Testis (tissue), 3 donors: ENCODE data around the gene CCDC192. TPM values are rescaled to one million over a fixed set of nuclear protein-coding genes. Genes with fewer than 3 reads are reported as not detected.
A peak's percentile ranks its signal among the peaks of the same experiment; 100 is the strongest.

Source experiments
- DNase-seq: peaks from one replicate; pipeline ENCODE4 v3.0.0-alpha.2; 2019
- H3K27ac ChIP-seq, 2 donors: fragments of 200-600 bp; sonication (generic); one replicate each; pipeline ENCODE4 v1.5.1; 2019
- H3K27me3 ChIP-seq: fragments of 200-600 bp; sonication (generic); one replicate; pipeline ENCODE4 v1.5.1; 2019
- H3K36me3 ChIP-seq: fragments of 200-600 bp; sonication (generic); one replicate; pipeline ENCODE4 v1.5.1; 2017; ENCODE audit warnings: low read depth; ENCODE audit errors: missing control alignments
- H3K4me1 ChIP-seq: fragments of 200-600 bp; sonication (generic); one replicate; pipeline ENCODE4 v1.5.1; 2019
- H3K4me3 ChIP-seq, 2 donors: fragments of 200-600 bp; sonication (generic); one replicate each; pipeline ENCODE4 v1.5.1; 2017 to 2019
- H3K9me3 ChIP-seq: fragments of 200-600 bp; sonication (generic); one replicate; pipeline ENCODE4 v1.5.1; 2017
- POLR2A ChIP-seq: fragments of 450-650 bp; IDR thresholded peaks from one replicate; pipeline ENCODE4 v1.6.1; 2017; ENCODE audit warnings: antibody characterized with exemption, mild to moderate bottlenecking, moderate library complexity
- WGBS, 2 donors: methylation state at CpG; one replicate each; pipeline ENCODE4 v1.1.5; 2018; 5-methylcytosine and 5-hydroxymethylcytosine counted together
- intact Hi-C: fragments of 100-400 bp; cut with DNase I; formaldehyde crosslinking; loops from one replicate; pipeline ENCODE4 v1.15.1; 2023; ENCODE audit warnings: low total_unique reads
- polyA plus RNA-seq: library from polyadenylated mRNA; stranded (reverse); fragments of 350-450 nt; fragmentation: Illumina TruSeq; extraction: RNeasy Lipid Tissue Mini Kit (QIAGEN cat#74804); gene quantifications from one replicate; pipeline ENCODE4 v1.2.3, GENCODE V29; 2014; ENCODE audit warnings: low read depth, low replicate concordance; ENCODE audit not compliant: insufficient read depth
- total RNA-seq, 2 donors: library from RNA; depleted of rRNA; stranded (reverse); fragments of >200 nt; gene quantifications; one replicate each; pipeline ENCODE4 v1.2.3, GENCODE V29; 2016
- TF ChIP-seq, protein P1 (sequence below), 3 experiments: fragments of 450-650 bp in 2 of 3; fragments of 200-600 bp in 1 of 3; sonication (generic) in 1 of 3; IDR thresholded peaks; one replicate each; pipeline ENCODE4 v1.5.1; 2016 to 2019; ENCODE audit warnings: antibody characterized with exemption in 3 of 3, mild to moderate bottlenecking in 2 of 3, moderate library complexity in 1 of 3

The CCDC192 gene
- total and polyA plus RNA-seq, 3 donors from 2014 or later, result 7.8 to 22.6 (median 12.9) TPM

DNA sequence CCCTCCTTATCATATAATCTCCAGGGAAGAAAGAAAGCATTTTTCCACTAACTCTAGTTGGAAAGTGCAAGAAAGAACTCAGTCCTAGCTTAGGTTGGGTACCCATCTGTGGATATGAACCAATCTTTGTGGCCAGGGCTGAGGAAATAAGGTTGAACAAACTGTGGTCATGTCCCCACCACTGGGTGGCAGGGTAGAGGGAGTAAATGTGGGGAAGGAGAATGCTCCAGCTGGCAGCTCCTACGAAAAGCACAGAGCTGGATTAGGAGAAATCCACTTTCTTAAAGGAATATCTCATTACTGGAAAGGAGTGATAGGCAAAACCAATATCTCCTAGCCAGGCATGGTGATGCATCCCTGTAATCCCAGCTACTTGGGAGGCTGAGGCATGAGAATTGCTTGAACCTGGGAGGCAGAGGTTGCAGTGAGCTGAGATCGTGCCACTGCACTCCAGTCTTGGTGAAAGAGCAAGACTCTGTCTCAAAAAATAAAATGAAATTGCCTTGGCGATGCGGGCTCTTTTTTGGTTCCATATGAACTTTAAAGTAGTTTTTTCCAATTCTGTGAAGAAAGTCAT lies 175.1 kb downstream of the CCDC192 start:
- H3K27ac ChIP-seq, result no peak overlapping the region
- intact Hi-C loops, result no loop called here
- TF ChIP-seq POLR2A, result no peak
- TF ChIP-seq, protein P1, sequence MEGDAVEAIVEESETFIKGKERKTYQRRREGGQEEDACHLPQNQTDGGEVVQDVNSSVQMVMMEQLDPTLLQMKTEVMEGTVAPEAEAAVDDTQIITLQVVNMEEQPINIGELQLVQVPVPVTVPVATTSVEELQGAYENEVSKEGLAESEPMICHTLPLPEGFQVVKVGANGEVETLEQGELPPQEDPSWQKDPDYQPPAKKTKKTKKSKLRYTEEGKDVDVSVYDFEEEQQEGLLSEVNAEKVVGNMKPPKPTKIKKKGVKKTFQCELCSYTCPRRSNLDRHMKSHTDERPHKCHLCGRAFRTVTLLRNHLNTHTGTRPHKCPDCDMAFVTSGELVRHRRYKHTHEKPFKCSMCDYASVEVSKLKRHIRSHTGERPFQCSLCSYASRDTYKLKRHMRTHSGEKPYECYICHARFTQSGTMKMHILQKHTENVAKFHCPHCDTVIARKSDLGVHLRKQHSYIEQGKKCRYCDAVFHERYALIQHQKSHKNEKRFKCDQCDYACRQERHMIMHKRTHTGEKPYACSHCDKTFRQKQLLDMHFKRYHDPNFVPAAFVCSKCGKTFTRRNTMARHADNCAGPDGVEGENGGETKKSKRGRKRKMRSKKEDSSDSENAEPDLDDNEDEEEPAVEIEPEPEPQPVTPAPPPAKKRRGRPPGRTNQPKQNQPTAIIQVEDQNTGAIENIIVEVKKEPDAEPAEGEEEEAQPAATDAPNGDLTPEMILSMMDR (IDR thresholded peaks at IDR 0.05), result no peak
- 79 to 81% methylated on average over 4 of the region's 4 CpGs for WGBS, 2 donors
- H3K9me3 ChIP-seq, result no peaks in the 10 kb centered on the region
- peak; percentile 67 for DNase-seq
- no peaks in the 10 kb centered on the region for H3K36me3 ChIP-seq
- no peak overlapping the region for H3K4me3 ChIP-seq
- peaks cover 3% of the 10 kb centered on the region for H3K4me1 ChIP-seq
- H3K27me3 ChIP-seq, result no peaks in the 10 kb centered on the region

DNA sequence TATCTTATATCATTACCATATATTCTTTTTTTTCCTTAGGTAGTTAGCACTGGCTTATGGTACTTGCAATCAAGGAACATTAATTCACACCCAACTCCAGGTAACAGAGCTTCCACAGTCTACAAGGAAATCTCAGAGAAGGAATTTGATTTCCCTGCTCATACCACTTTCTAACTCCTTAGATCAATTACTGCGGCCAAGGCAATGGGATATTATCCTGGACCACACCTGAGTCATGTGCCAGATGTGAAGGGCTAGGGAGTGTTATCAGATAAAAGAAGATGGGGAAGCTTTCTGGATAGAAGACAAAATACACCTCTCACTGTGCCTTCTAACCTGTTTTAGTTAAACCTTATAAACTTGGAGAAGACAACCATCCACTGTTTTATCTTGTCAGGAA lies 181.2 kb downstream of the CCDC192 start:
- no peak overlapping the region for H3K27ac ChIP-seq
- intact Hi-C loops, result no loop called here
- no peaks in the 10 kb centered on the region for H3K36me3 ChIP-seq
- DNase-seq, result no peak
- WGBS, 2 donors, result 69 to 81% methylated on average over 1 of the region's 1 CpG
- H3K4me1 ChIP-seq, result no peaks in the 10 kb centered on the region
- no peaks in the 10 kb centered on the region for H3K9me3 ChIP-seq
- H3K27me3 ChIP-seq, result no peaks in the 10 kb centered on the region
- no peak for TF ChIP-seq POLR2A
- no peak overlapping the region for H3K4me3 ChIP-seq

DNA sequence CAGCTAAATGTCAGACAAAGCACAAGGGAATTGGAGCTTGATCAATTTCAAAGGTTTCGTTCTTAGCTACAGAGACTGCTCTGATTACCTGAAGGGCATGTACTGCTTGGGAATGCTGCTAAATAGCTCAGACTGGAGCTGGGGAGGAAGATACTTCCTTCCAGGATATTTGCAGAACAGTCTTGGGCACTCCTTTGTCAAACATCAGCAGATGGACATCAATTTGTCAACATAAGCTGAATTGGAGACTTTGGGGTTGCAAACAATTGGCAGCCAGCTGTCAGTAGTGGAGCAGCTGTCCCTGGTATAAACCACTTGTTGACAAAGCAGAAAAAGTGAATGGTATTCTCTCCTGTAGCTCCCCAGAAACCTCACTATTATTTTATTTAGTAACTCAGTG lies 182.0 kb downstream of the CCDC192 start:
- 26 to 64% methylated on average over 1 of the region's 1 CpG for WGBS, 2 donors
- intact Hi-C loops, result no loop called here

DNA sequence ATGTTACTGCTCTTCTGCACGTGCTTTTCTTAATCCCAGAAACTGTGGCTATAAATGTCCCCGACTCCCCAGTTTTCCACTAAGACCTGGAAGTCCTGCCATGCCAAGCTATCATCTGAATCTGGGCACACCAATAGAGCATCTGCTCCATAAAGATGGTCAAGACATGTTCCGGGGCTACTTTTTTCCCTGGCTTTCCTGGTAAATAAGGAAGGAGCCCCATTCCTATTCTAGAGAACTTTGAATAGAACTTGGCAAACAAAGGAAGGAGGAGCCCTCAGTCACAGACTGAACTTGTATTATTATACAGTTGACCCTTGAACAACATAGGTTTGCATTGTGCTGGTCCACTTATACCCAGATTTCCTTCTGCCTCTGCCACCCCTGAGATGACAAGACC lies 182.9 kb downstream of the CCDC192 start:
- 91 to 95% methylated on average over 3 of the region's 3 CpGs for WGBS, 2 donors
- H3K4me3 ChIP-seq, result no peak overlapping the region
- intact Hi-C loops, result no loop called here

More for the DNA sequence above, 182.0 kb downstream of the CCDC192 start:
- no peaks in the 10 kb centered on the region for H3K36me3 ChIP-seq
- H3K4me3 ChIP-seq, result no peak overlapping the region
- no peaks in the 10 kb centered on the region for H3K27me3 ChIP-seq
- no peak overlapping the region for H3K27ac ChIP-seq
- DNase-seq, result no peak
- TF ChIP-seq, protein P1 (IDR thresholded peaks at IDR 0.05), result no peak
- TF ChIP-seq POLR2A, result no peak
- no peaks in the 10 kb centered on the region for H3K9me3 ChIP-seq
- no peaks in the 10 kb centered on the region for H3K4me1 ChIP-seq

DNA sequence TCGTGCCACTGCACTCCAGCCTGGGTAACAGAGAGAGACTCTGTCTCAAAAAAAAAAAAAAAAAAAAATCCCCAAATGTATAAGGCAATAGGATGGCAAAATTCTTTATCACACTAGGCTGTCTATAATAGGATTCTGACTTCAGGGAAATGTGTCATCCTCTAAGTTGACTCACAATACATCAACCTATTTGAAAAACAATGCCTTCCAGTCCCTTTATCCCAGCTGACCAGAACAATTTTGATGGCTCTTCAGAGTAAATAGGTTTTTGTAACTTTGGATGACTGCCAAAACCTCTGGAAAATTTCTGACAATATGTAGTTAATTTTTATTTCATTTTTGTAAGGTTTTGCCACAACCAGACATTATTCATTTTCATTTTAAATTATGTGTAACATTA lies 184.1 kb downstream of the CCDC192 start:
- DNase-seq, result no peak
- intact Hi-C loops, result no loop called here

More for the DNA sequence above, 182.9 kb downstream of the CCDC192 start:
- Histone ChIP-seq H3K36me3 (no peaks in the 10 kb centered on the region), H3K27ac (no peak overlapping the region), H3K9me3 (no peaks in the 10 kb centered on the region), H3K27me3 (no peaks in the 10 kb centered on the region), H3K4me1 (no peaks in the 10 kb centered on the region)
- no peak for DNase-seq
- no peak for TF ChIP-seq POLR2A
- TF ChIP-seq, protein P1 (IDR thresholded peaks at IDR 0.05), result no peak

More for the DNA sequence above, 184.1 kb downstream of the CCDC192 start:
- no peaks in the 10 kb centered on the region for H3K9me3 ChIP-seq
- WGBS, 2 donors, result 80 to 94% methylated on average over 1 of the region's 1 CpG
- H3K27me3 ChIP-seq, result no peaks in the 10 kb centered on the region
- no peak overlapping the region for H3K27ac ChIP-seq
- no peak overlapping the region for H3K4me3 ChIP-seq
- TF ChIP-seq, protein P1 (IDR thresholded peaks at IDR 0.05), result no peak
- TF ChIP-seq POLR2A, result no peak
- no peaks in the 10 kb centered on the region for H3K36me3 ChIP-seq
- no peaks in the 10 kb centered on the region for H3K4me1 ChIP-seq
